ENCODE data around the gene PCDHGB1.

The PCDHGB1 gene

DNA sequence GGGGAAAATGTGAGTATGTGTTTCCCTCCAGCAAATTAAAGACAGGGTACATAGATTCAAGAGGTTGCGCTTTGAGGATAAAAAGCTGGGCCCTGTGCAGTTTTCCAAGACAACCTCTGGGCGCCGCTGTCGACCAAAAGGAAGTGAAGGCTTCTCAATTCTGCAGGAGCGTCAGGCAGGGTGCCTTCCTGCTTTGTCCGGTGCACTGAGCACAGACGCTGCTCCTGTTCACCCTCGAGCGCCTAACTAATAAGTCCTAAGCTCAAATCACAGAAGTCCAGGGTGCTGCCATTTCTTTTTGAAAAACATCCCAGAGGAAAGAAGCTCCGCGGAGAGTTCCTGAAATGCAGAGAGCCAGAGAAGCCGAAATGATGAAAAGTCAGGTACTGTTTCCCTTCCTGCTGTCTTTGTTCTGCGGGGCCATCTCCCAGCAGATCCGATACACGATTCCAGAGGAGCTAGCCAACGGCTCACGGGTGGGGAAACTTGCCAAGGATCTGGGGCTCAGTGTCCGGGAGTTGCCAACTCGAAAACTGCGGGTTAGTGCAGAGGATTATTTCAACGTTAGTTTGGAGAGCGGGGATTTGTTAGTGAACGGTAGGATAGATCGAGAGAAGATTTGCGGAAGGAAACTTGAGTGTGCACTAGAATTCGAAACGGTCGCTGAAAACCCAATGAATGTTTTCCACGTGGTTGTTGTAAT is at the start of gene PCDHGB1:
TSS of gene PCDHGB1 (plus strand) at position 183 of the 703 bp plus-strand sequence. CDS start at position 345, 162 bp downstream.
- TF ChIP-seq GATA2 (IDR thresholded peaks at IDR 0.05; ENCODE audit: low read depth, low read length), result no peak
- TF ChIP-seq GATA3 (IDR thresholded peaks at IDR 0.05; ENCODE audit: low read depth, low read length), result no peak

GRCh38 chr5:141303756-141304155 is 46.1 kb upstream of the PCDHGB1 start, which contains the start of gene SLC25A2:
Gene SLC25A2 (minus strand): TSS chr5:141304049. CDS start chr5:141303865, 184 bp downstream.
- no peak for TF ChIP-seq GATA2 (IDR thresholded peaks at IDR 0.05; ENCODE audit: low read depth, low read length)
- no peak for TF ChIP-seq GATA3 (IDR thresholded peaks at IDR 0.05; ENCODE audit: low read depth, low read length)

DNA sequence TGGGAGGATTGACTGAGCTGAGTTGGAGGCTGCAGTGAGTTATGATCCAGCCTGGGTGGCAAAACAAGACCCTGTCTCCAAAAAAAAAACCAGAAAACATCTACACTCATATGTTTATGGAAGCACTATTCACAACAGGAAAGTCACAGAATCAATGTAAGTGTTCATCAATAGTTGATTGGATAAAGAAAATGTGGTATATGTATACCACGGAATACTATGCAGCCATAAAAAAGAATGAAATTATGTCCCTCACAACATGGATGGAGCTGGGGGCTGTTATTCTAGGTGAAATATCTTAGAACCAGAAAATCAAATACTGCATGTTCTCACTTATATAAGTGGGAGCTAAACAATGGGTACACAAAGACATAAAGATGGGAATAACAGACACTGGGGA is 43.3 kb upstream of the PCDHGB1 start:
- TF ChIP-seq GATA2 (IDR thresholded peaks at IDR 0.05; ENCODE audit: low read depth, low read length) (no peak), GATA3 (IDR thresholded peaks at IDR 0.05; ENCODE audit: low read depth, low read length) (no peak)

DNA sequence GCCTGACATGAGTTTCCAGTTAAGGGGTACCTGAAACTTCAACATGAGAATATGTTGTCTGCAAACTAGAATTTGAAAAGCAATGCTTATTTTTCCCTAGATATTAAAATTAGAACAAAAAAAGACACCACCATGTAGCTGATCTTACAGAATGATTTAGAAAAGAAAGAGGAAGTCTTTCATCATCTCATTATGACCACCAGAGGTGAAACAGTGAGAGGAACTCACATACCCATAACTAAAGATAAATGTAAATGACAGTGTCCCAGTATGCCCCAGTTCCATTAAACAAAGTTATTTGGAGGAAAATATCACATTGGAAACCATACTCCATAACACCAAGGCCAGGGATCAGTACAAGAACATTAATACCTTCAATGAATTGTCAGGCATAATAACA is 36.2 kb upstream of the PCDHGB1 start:
- no peak for TF ChIP-seq GATA2 (IDR thresholded peaks at IDR 0.05; ENCODE audit: low read depth, low read length)
- TF ChIP-seq GATA3 (IDR thresholded peaks at IDR 0.05; ENCODE audit: low read depth, low read length), result no peak

DNA sequence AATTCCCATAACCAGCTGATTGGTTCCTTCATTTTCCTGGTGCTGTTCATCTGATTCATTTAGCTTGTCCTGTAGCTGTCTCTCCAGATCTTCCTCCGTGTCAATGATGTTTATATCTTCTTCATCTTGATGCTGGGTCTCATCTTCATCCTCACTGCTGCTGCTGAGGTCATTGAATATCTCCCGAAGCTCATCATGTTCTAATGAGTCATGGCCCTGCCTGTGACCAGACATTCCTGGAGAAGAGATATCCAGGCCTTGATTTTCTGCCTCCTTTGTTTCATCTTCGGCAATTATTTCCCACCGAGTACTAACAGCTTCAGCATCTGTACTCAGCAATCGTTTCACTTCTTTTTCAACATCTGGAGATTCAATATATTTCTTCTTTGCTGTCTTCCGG is 30.7 kb upstream of the PCDHGB1 start:
- TF ChIP-seq GATA2 (IDR thresholded peaks at IDR 0.05; ENCODE audit: low read depth, low read length) (no peak), GATA3 (IDR thresholded peaks at IDR 0.05; ENCODE audit: low read depth, low read length) (no peak)

DNA sequence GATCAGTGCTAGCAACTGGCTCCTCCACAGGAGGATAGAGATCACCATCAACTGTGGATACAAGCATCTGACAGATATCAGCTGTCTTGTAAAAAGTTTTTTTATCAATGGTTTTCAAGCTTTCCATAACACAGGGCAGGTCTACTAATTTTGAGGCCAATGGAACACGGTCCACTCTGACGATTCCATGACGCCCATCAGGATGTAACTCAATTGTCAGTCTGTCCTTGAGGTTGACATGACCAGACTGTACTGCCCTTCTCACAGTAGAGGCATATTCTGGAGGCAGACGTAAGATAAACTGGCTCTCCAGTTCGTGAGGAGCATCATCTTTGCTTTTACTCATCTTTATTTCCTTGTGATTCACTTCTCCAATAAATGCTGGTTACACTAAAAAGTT is 30.2 kb upstream of the PCDHGB1 start:
- TF ChIP-seq GATA2 (IDR thresholded peaks at IDR 0.05; ENCODE audit: low read depth, low read length) (no peak), GATA3 (IDR thresholded peaks at IDR 0.05; ENCODE audit: low read depth, low read length) (no peak)

DNA sequence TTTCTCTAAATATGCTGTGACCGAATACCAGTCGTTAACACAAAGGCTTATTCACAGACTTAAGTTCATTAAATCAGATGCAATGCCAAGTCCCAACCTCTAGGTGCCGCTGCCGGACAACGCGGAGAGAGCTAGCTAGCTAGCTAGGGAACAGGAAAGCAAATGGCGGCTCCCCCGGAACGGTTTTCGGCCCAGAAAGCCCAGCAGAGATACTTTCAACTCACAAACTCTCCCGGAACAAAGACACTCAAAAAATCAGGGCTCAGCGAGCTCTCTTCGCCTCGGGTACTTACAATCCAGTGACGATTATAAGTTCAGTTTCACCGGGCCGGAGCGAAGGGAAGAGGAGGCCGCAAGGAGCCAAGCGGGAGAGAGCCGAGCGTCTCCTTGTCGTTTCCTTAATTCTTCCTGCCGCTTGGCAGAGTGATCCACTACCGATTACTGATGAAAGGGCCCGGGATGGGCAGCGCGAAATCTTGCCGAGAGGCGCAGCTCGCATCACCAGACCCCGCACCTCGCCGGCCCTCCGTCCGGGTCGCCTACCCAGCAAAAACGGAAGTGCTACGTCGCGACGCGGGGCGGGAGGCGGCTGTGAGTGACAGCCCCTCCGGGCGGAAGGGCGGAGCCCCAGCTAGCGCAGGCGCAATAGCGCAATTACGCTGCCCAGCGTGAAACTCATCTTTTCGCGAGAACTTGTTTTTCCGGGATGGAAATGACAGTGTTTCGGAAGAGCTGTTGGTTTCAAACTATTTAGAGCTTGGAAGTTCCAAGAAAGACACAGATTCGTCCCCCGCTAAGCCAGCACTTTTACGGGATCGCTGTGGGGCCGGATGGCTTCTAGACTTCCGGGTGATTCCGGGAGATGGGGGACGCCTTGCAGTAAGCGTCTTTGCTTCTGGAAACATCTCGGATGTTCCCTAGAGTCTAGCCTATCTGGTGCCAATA is 29.4 kb upstream of the PCDHGB1 start, which contains the start of gene TAF7:
TSS of gene TAF7 (minus strand) at position 560 of the 945 bp plus-strand sequence. CDS start 740 bp downstream, outside the sequence.
- TF ChIP-seq GATA2 (IDR thresholded peaks at IDR 0.05; ENCODE audit: low read depth, low read length) (no peak), GATA3 (IDR thresholded peaks at IDR 0.05; ENCODE audit: low read depth, low read length) (no peak)

- TF ChIP-seq GATA2 (IDR thresholded peaks at IDR 0.05; ENCODE audit: low read depth, low read length) (no peak), GATA3 (IDR thresholded peaks at IDR 0.05; ENCODE audit: low read depth, low read length) (no peak)
These were observed 27.6 kb upstream of the PCDHGB1 start for GRCh38 chr5:141322261-141322660.

DNA sequence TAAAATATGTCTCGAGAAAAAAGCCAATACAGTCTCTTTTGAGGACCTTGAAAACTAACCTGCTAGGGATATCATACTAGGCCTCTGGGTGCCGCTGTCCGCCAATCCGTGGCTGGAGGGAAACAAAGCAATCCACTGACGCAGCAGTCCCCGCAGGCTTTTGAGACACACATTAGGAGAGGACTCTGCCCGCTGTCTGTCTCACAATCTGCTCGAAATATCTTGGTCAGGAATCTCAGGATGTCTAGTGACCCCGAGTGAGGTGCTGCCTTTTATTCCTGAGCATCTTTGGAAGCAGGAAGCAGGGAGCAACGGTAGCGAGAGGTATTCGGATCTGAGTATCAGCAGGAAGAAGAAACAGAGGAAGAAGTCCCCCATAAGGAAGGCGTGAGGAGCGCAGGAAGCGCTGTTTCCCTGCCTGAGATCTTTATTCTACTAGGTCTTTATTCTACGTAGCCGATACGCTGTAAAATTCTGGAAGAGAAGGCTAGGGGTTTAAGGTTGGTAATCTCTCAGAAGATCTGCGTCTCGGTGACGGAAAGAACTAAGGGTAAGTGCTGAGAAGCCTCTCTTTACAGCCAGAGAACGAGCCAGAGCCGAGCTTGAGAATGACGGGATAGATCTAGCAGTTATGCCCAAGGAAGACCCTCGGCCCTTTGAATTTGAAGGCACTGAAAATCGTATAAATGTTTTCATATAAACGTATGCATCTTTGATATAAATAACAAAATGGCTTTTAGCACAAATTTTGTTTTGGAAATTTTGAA is 23.6 kb upstream of the PCDHGB1 start:
- TF ChIP-seq GATA3 (IDR thresholded peaks at IDR 0.05; ENCODE audit: low read depth, low read length), result no peak

DNA sequence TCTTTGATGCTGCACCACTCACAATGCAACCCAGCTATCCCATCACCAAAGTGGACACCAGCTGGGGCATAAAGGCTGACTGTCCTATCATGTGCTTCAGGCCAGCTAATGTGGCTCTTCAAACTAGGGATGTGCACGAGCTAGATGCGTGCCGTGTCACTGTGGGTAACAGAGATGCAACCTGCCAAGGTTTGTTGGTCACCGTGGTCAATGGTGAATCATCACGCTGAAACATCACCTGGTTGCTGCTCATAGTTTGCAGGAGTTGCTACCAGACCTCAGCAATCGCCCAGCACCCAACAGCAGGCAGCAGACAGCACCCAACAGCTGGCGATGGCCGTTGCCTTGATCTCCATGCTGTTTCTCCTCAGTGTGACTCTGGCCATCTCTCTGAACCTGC is 21.7 kb upstream of the PCDHGB1 start:
- TF ChIP-seq GATA2 (IDR thresholded peaks at IDR 0.05; ENCODE audit: low read depth, low read length) (no peak), GATA3 (IDR thresholded peaks at IDR 0.05; ENCODE audit: low read depth, low read length) (no peak)

GRCh38 chr5:141330299-141331080 is 19.4 kb upstream of the PCDHGB1 start, which contains the start of gene PCDHGA1:
Gene PCDHGA1 (plus strand): TSS chr5:141330514.
- no peak for TF ChIP-seq GATA3 (IDR thresholded peaks at IDR 0.05; ENCODE audit: low read depth, low read length)
- no peak for TF ChIP-seq GATA2 (IDR thresholded peaks at IDR 0.05; ENCODE audit: low read depth, low read length)

DNA sequence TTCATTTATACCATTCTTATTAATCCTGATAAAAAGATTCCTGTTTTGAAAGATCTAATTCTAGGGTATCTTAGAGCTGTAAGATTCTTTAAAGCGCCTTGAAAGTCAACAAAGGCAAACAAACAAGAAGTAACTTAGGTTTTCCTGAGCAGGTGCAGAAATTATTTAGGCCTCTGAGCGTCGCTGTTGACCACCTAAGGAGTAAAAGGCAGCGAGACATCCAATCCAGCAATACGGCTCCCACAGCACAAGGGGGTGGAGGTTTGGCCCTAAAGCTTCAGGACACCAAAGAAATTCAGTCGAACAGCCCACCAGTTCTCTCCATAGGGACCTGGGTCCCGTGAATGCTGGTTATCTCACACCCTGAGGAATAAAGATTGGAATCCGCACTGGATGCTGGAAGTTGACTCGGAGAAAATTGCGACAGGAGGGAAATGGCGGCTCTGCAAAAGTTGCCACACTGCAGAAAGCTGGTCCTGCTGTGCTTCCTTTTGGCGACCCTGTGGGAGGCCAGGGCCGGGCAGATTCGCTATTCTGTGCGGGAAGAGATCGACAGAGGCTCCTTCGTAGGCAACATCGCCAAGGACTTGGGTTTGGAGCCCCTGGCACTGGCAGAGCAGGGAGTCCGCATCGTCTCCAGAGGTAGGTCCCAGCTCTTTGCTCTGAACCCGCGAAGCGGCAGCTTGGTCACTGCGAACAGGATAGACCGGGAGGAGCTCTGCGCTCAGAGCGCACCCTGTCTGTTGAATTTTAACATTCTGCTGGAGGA is 11.2 kb upstream of the PCDHGB1 start, which contains the start of gene PCDHGA2:
TSS of gene PCDHGA2 (plus strand) at position 223 of the 769 bp plus-strand sequence.
- TF ChIP-seq GATA2 (IDR thresholded peaks at IDR 0.05; ENCODE audit: low read depth, low read length) (no peak), GATA3 (IDR thresholded peaks at IDR 0.05; ENCODE audit: low read depth, low read length) (no peak)
